Hematopoietic multipotent progenitor cell treated with erythropoietin and hydrocortisone succinate and interleukin-3 and kit ligand, for 4 days (in vitro differentiated cells): ENCODE data around the gene IL18RAP.

Experiments
- DNase-seq: peaks from one replicate; pipeline ENCODE4 v3.0.0-alpha.2; 2015

IL18RAP gene

DNA sequence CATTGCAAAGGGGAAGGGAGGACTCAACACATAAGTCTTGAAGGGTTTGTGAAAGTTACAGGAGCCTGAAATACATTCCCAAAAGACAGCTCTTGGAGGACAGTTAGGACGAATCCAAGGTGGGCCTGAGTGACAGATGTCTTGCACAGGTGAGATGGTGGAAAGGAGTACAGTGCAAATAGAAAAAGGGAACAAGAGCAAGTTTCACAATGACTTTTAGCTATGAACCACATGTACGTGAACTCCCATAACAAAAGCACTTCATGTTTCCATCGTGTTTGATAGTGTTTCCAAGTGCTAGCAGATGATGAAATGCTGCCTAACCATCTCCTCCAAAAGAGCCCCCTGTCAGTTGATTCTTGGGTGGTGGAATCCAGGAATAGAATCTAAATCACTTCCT is 1.8 kb downstream of the IL18RAP start:
- DNase-seq, result peak; percentile 42

DNA sequence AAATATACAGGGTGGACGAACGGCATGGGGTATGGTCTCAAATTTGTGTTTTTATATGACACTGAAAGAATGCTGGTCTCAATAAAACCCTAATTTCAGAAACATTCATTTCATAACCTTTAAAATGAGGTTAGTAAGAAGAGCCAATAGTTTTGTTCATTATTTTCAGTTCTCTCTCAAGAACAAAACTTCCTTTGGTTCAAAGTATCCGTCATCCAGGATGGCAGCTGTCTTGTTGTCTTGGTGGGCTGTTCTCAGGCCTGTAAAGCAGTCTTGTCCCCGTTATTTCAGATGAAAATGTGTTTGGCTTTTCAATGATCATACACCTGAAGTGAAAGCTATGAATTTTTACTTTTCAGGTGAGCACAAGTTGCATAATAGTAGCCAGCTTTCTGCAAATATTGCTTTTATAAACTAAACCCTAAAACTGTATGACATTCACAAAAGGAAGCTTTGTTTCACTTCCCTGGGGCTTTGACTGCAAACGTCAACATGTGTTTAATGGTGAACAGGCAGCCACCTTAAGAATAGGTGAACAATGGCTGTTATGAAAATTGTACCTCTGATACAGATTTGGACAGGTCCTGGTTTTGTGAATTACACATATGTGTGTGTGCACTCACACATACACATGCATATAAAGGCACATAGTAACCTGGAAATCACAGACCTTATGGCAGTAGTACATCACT is 2.6 kb downstream of the IL18RAP start:
- no peak for DNase-seq

DNA sequence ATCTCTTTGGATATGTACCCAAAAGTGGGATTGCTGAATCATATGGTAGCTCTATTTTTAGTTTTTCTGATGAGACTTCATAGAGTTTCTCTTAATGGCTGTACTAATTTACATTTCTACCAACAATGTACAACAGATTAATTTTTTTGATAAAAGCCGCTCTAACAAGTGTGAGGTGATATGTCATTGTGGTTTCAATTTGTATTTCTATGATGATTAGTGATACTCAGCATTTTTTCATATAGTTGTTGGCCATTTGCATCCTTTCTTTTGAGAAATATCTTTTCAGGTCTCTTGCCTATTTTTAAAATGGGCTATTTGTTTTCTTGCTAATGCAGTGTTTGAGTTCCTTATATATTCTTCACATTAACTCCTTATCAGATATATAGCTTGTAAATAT is 4.3 kb downstream of the IL18RAP start:
- DNase-seq, result no peak

- no peak for DNase-seq
These were observed 5.6 kb downstream of the IL18RAP start for GRCh38 chr2:102428573-102428972.

DNA sequence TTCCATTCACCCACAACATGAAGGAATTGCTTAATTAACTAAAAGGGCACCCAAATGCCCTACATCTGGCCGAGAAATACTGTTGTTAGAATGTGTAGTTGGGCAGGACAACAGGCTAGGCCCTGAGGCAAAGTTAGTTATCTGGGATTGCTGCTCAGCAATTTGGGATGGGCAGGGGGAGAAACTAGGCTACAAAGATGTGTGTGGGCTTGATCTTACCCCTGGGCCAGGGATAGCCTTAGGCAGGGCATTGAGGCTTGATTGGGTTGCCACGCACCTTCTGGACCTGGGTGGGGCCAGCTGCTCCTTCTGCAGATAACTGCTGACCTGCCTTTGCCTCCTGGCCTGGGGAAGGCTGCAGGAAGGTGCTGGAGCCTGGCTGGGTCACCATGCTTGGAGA is 9.4 kb downstream of the IL18RAP start:
- no peak for DNase-seq

DNA sequence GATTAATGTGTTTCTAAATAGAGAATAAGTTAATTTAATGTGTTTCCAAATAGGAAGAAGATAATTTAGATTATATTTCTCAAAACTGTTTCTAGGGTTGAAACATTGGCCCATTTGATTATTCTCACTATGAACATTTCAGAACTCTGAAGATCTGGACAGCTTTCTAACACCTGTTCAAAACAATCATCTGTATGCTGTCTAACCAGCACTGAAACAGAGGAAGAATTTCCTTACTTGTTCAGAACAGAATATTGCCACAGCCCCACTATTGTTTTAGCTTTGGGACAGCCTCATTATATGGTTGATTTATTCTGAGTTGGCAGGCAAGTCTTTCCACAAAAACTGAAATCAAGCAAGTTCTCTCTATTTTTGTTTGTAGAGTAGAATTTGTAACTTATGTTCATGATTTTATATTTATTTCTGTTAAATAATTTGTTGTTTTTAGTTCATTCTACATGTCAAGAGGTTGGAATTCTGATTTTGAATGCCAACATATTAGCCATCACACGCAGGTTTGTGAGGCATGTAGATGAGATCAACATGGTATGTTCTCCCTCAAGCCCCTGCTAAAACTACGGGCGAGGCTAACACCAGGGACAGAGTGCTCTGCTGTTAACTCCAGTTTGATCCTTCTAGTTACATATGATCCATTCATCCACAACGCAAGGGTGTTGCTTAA is 11.2 kb downstream of the IL18RAP start:
- DNase-seq, result no peak

DNA sequence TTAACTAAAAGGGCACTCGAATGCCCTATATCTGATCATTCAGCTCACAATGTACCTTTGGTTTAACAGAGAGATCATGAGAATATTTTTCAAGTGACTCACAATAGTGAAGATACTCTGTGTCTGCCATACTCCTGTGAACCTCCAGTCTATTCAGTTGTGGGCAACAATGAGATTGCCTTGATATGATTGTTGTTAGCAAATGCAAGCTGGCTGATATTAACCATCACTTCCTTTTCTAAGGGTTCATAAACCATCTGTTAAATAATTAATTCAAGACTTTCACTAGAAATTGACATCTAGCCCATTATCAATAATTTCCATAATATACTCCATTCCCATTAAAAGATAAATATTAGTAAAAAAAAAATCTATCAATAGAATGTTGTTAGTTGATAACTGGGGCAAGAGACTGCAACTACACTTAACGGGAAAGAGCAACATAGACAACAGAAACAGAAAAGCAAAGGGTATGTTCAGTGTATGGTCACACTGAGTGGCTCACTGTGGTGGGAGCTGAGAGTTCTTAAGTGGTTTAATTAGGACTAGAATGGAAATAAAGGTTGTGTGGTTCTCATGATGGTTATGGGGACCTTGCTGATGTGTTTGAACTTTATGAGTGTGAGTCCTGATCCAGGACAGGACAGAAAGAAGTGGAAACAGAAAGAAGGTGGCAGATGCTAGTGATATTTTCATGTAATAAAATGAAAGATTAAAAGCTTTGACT is 11.9 kb downstream of the IL18RAP start:
- DNase-seq, result peak; percentile 53

GRCh38 chr2:102435741-102436140 is 12.8 kb downstream of the IL18RAP start:
- DNase-seq, result no peak

DNA sequence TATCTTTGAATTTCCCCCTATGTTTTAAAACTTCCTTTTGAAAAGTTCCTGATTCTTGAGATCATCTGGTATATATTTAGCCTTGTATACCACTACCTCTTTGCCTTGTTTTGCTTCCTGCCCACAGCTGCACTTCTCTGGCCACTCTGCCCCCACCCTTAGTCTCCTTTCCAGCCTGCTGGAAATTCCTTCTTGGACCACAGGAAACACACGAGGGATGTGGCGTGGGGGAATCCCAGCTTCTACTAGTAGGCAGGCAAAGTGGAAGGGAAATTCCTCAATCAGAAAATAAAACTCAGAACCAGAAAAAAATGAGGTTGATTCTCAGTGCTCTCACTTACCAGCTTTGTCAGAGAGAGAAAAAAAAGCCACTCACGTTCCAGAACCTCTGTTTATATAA is 13.4 kb downstream of the IL18RAP start:
- DNase-seq, result no peak

DNA sequence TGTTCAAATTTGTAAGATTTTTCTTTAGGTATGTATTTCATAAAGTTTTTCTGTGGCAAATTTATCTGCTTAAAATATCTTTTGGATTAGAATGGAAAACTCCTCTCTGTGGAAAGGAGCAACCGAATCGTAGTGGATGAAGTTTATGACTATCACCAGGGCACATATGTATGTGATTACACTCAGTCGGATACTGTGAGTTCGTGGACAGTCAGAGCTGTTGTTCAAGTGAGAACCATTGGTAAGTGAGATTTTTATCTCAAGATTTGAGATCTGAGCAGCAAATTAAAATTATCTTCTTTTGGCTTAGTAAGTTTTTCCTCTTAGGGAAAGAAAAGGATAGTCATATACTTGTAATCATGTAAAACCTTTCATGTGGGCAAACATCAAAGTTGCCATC is 14.2 kb downstream of the IL18RAP start:
- peak; percentile 12 for DNase-seq

GRCh38 chr2:102438111-102438510 is 15.2 kb downstream of the IL18RAP start:
- DNase-seq, result no peak

DNA sequence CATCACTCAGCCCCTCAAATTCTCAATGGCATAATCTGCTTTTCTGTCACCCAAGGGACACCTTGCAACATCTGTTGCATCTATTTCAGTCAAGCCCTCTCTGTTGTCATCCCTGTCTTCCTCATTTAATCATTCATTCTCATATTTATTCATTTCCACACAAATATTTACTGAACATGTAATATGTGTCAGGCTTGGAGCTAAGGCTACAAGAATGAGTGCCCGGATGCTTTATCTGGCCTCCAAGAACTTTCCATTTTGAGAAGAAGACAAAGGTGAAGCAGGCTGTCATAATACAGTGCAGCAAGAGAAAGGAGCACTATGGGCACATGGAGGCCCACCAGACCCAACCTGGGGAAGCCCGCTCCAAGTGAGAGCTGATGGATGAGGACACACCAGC is 15.6 kb downstream of the IL18RAP start:
- DNase-seq, result no peak

DNA sequence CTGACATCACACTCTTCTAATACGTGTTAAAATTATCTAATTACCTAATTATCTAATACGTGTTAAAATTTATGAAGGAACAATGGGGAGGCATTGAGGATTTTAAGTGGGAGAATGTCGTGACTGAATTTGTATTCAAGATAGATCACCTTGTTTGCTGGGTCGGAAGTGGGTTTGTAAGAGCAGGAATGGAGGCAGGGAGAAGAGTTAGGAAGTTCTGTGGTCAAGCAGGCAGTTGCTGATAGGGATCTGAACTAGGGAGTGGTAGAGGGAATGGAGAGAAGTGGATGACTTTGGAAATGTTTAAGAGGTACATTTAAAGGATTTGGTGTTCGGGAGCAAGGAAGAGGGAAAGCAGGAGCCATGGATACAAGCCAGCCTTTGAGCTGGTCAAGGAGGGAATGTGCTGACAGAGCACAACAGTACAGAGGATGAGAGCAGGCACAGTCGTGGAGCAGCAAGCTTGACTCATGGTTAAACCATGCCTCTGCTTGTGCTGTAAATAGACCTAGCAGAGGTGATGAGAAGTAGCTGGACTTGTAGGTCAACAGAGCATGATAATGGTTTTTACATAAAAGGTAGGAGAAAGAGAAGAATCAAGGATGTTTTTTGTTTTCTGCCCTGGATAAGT is 16.2 kb downstream of the IL18RAP start:
- DNase-seq, result no peak

GRCh38 chr2:102442967-102443828 is 20.2 kb downstream of the IL18RAP start:
- peak; percentile 77 for DNase-seq

- no peak for DNase-seq
These were observed 21.3 kb downstream of the IL18RAP start for GRCh38 chr2:102444233-102444632.

DNA sequence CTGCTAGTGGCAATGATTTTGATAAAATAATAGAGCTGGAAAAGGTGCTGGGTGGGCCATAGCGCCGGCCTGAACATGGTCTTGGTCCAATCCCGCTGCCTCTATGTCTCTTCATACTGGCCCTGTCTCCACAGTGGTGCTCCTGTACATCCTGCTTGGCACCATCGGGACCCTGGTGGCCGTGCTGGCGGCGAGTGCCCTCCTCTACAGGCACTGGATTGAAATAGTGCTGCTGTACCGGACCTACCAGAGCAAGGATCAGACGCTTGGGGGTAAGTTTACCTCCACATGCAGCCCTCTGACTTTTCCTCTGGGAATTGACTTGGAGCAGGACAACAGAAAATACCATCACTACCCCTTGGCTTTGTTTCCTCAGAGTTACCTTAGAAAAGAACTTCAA is 24.0 kb downstream of the IL18RAP start:
- DNase-seq, result no peak

GRCh38 chr2:102449370-102449974 is 26.5 kb downstream of the IL18RAP start:
- peak; percentile 75 for DNase-seq

- no peak for DNase-seq
These were observed 29.0 kb downstream of the IL18RAP start for GRCh38 chr2:102451968-102452367.

GRCh38 chr2:102453501-102453900 is 30.5 kb downstream of the IL18RAP start:
- DNase-seq, result peak; percentile 40

- no peak for DNase-seq
These were observed 32.2 kb downstream of the IL18RAP start for GRCh38 chr2:102455061-102455670.

- no peak for DNase-seq
These were observed 37.5 kb downstream of the IL18RAP start for GRCh38 chr2:102460467-102460866.

- DNase-seq, result no peak
These were observed 38.2 kb downstream of the IL18RAP start for GRCh38 chr2:102461188-102461587.
